Progenitor cell of endocrine pancreas (in vitro differentiated cells): ENCODE results near the gene APAF1. TPM values are rescaled to one million over a fixed set of nuclear protein-coding genes. Genes with fewer than 3 reads are reported as not detected.

Experiments used
- DNase-seq: peaks from one replicate; pipeline ENCODE4 v3.0.0; 2021; ENCODE audit warnings: low spot score; ENCODE audit not compliant: unreplicated experiment
- H3K27ac Mint-ChIP-seq: 2 replicates; pipeline ENCODE4 v1.8.0; 2021; ENCODE audit warnings: mild to moderate bottlenecking, moderate library complexity, mixed read lengths
- H3K27me3 Mint-ChIP-seq: 2 replicates; pipeline ENCODE4 v1.8.0; 2021; ENCODE audit warnings: mixed read lengths
- H3K36me3 Mint-ChIP-seq: 2 replicates; pipeline ENCODE4 v1.8.0; 2022; ENCODE audit warnings: mixed read lengths; ENCODE audit not compliant: insufficient read depth
- H3K4me1 Mint-ChIP-seq: 2 replicates; pipeline ENCODE4 v1.8.0; 2021; ENCODE audit warnings: low read depth, mixed read lengths
- H3K4me3 Mint-ChIP-seq: 2 replicates; pipeline ENCODE4 v1.8.0; 2021; ENCODE audit warnings: low read depth, mild to moderate bottlenecking, moderate library complexity, mixed read lengths
- H3K9me3 Mint-ChIP-seq: 2 replicates; pipeline ENCODE4 v1.8.0; 2021; ENCODE audit warnings: low read depth, mixed read lengths
- CTCF ChIP-seq: fragments of 200-600 bp; sonication (generic); IDR thresholded peaks from one replicate; pipeline ENCODE4 v1.5.0; 2021; ENCODE audit warnings: antibody characterized with exemption, mild to moderate bottlenecking; ENCODE audit not compliant: unreplicated experiment
- total RNA-seq: library from RNA; stranded (reverse); gene quantifications from 2 replicates; pipeline ENCODE4 v1.2.1, GENCODE V29; 2021

Gene APAF1
- total RNA-seq, 1 donor from 2014 or later = 30.9 TPM

- Mint-ChIP-seq H3K4me1 (no peaks in the 10 kb centered on the region), H3K4me3 (no peak overlapping the region), H3K27ac (no peak overlapping the region), H3K9me3 (no peaks in the 10 kb centered on the region), H3K36me3 (peaks cover 7% of the 10 kb centered on the region), H3K27me3 (no peaks in the 10 kb centered on the region)
- no peak for TF ChIP-seq CTCF
- no peak for DNase-seq
Observed at GRCh38 chr12:98699586-98699985, 54.5 kb downstream of the APAF1 start.

- no peak for TF ChIP-seq CTCF
- Mint-ChIP-seq H3K4me1 (no peaks in the 10 kb centered on the region), H3K27me3 (no peaks in the 10 kb centered on the region), H3K4me3 (no peak overlapping the region), H3K36me3 (peaks cover 8% of the 10 kb centered on the region), H3K9me3 (no peaks in the 10 kb centered on the region), H3K27ac (no peak overlapping the region)
- DNase-seq = no peak
Observed at GRCh38 chr12:98701166-98701565, 56.1 kb downstream of the APAF1 start.

- Mint-ChIP-seq H3K27ac (no peak overlapping the region), H3K36me3 (peaks cover 13% of the 10 kb centered on the region), H3K9me3 (no peaks in the 10 kb centered on the region), H3K27me3 (no peaks in the 10 kb centered on the region), H3K4me3 (no peak overlapping the region), H3K4me1 (no peaks in the 10 kb centered on the region)
- no peak for TF ChIP-seq CTCF
- no peak for DNase-seq
Observed at GRCh38 chr12:98709022-98709421, 63.9 kb downstream of the APAF1 start.

GRCh38 chr12:98714426-98714825 lies 69.3 kb downstream of the APAF1 start:
- no peaks in the 10 kb centered on the region for H3K4me1 Mint-ChIP-seq
- no peaks in the 10 kb centered on the region for H3K27me3 Mint-ChIP-seq
- no peak for TF ChIP-seq CTCF
- H3K4me3 Mint-ChIP-seq = no peak overlapping the region
- H3K36me3 Mint-ChIP-seq = peaks cover 22% of the 10 kb centered on the region
- no peaks in the 10 kb centered on the region for H3K9me3 Mint-ChIP-seq
- DNase-seq = no peak
- H3K27ac Mint-ChIP-seq = no peak overlapping the region

GRCh38 chr12:98719515-98720504 lies 74.7 kb downstream of the APAF1 start:
- no peak for TF ChIP-seq CTCF
- DNase-seq = no peak
- Mint-ChIP-seq H3K36me3 (peaks cover 20% of the 10 kb centered on the region), H3K4me1 (no peaks in the 10 kb centered on the region), H3K4me3 (no peak overlapping the region), H3K27ac (no peak overlapping the region), H3K9me3 (no peaks in the 10 kb centered on the region), H3K27me3 (no peaks in the 10 kb centered on the region)
